HK-2 (cell line): Measurements from ENCODE around the gene FAP.

ENCODE experiments used
- DNase-seq: peaks from one replicate; pipeline ENCODE4 v3.0.0-alpha.2; 2018; ENCODE audit not compliant: unreplicated experiment

The FAP gene

GRCh38 chr2:162242586-162243280 is 512 bp downstream of the FAP start:
- no peak for DNase-seq

GRCh38 chr2:162241571-162241970 is 1.7 kb downstream of the FAP start:
- DNase-seq = no peak

GRCh38 chr2:162234620-162235462 is 8.4 kb downstream of the FAP start:
- DNase-seq = no peak

- no peak for DNase-seq
Measured at GRCh38 chr2:162233197-162233596, 10.0 kb downstream of the FAP start.

- no peak for DNase-seq
Measured at GRCh38 chr2:162232671-162233070, 10.6 kb downstream of the FAP start.

GRCh38 chr2:162232027-162232426 is 11.2 kb downstream of the FAP start:
- no peak for DNase-seq

- no peak for DNase-seq
Measured at GRCh38 chr2:162230761-162231160, 12.5 kb downstream of the FAP start.

GRCh38 chr2:162226836-162227235 is 16.4 kb downstream of the FAP start:
- no peak for DNase-seq

GRCh38 chr2:162221064-162221463 is 22.2 kb downstream of the FAP start:
- DNase-seq = peak; percentile 56

GRCh38 chr2:162220368-162220767 is 22.9 kb downstream of the FAP start:
- DNase-seq = no peak

GRCh38 chr2:162219426-162219825 is 23.8 kb downstream of the FAP start:
- no peak for DNase-seq

- no peak for DNase-seq
Measured at GRCh38 chr2:162217598-162217997, 25.6 kb downstream of the FAP start.

- no peak for DNase-seq
Measured at GRCh38 chr2:162215162-162215561, 28.1 kb downstream of the FAP start.

GRCh38 chr2:162212366-162212765 is 30.9 kb downstream of the FAP start:
- DNase-seq = no peak

- DNase-seq = no peak
Measured at GRCh38 chr2:162211732-162212131, 31.5 kb downstream of the FAP start.

- no peak for DNase-seq
Measured at GRCh38 chr2:162210385-162210784, 32.9 kb downstream of the FAP start.

- no peak for DNase-seq
Measured at GRCh38 chr2:162202203-162202602, 41.0 kb downstream of the FAP start.

GRCh38 chr2:162200636-162201035 is 42.6 kb downstream of the FAP start:
- no peak for DNase-seq

GRCh38 chr2:162199913-162200312 is 43.3 kb downstream of the FAP start:
- DNase-seq = no peak

GRCh38 chr2:162198239-162198638 is 45.0 kb downstream of the FAP start:
- no peak for DNase-seq

- no peak for DNase-seq
Measured at GRCh38 chr2:162197069-162197825, 46.0 kb downstream of the FAP start.

GRCh38 chr2:162196638-162197037 is 46.6 kb downstream of the FAP start:
- DNase-seq = no peak

GRCh38 chr2:162188451-162188850 is 54.8 kb downstream of the FAP start:
- DNase-seq = no peak
